Kidney (tissue), 14 donors: Measurements from ENCODE around the gene ST3GAL3. TPM values are rescaled to one million over a fixed set of nuclear protein-coding genes. Genes with fewer than 3 reads are reported as not detected.

ENCODE experiments used
- DNase-seq, 5 donors: peaks; one replicate each; pipeline ENCODE4 v3.0.0-alpha.2; 2013 to 2020
- FAIRE-seq: peaks from 2 replicates; lab custom pipeline; 2012; peaks lifted over from hg19 to GRCh38; lab: Jason Lieb, UNC
- H3K27ac ChIP-seq, 2 donors: one replicate each; pipeline ENCODE4 v1.7.0; 2013; ENCODE audit warnings: low read depth in 2 of 2, low read length in 2 of 2, inconsistent platforms in 1 of 2
- H3K27me3 ChIP-seq: one replicate; pipeline ENCODE4 v1.7.1; 2013; ENCODE audit warnings: low read length, inconsistent platforms; ENCODE audit not compliant: control insufficient read depth, insufficient read depth
- H3K36me3 ChIP-seq, 3 donors: one replicate each; pipeline versions ENCODE4 v1.7.0 to v1.7.1; 2013; ENCODE audit warnings: low read length in 3 of 3, control low read depth in 1 of 3, inconsistent platforms in 1 of 3; ENCODE audit not compliant: insufficient read depth in 3 of 3, control insufficient read depth in 2 of 3
- H3K4me1 ChIP-seq, 3 donors: one replicate each; pipeline versions ENCODE4 v1.7.0 to v1.7.1; 2013; ENCODE audit warnings: low read length in 3 of 3, inconsistent platforms in 1 of 3, low read depth in 1 of 3; ENCODE audit not compliant: control insufficient read depth in 2 of 3, insufficient read depth in 2 of 3
- H3K4me3 ChIP-seq, 3 donors: one replicate each; pipeline versions ENCODE4 v1.7.0 to v1.8.1; 2013; ENCODE audit warnings: low read length in 3 of 3, control low read depth in 1 of 3, inconsistent platforms in 1 of 3
- H3K9ac ChIP-seq, 3 donors: one replicate each; pipeline versions ENCODE4 v1.7.0 to v1.7.1; 2013; ENCODE audit warnings: low read length in 3 of 3, control low read depth in 1 of 3, inconsistent platforms in 1 of 3
- H3K9me3 ChIP-seq, 3 donors: one replicate each; pipeline versions ENCODE4 v1.7.0 to v1.7.1; 2013; ENCODE audit warnings: low read length in 3 of 3, control low read depth in 1 of 3, inconsistent platforms in 1 of 3; ENCODE audit not compliant: control insufficient read depth in 2 of 3, insufficient read depth in 1 of 3
- intact Hi-C: fragments of 100-400 bp; cut with DNase I; formaldehyde crosslinking; loops from one replicate; pipeline ENCODE4 v1.11.1; 2022
- polyA plus RNA-seq: library from polyadenylated mRNA; stranded (reverse); fragments of 350-450 nt; fragmentation: Illumina TruSeq; extraction: RNeasy Lipid Tissue Mini Kit (QIAGEN cat#74804); gene quantifications from one replicate; pipeline ENCODE4 v1.2.3, GENCODE V29; 2014; ENCODE audit warnings: low read depth, low replicate concordance; ENCODE audit not compliant: insufficient read depth
- total RNA-seq: library from RNA; stranded (reverse); fragmentation: NEBNext Ultra II Directional; extraction: Animal tissue kit (Norgen Biotek cat#: 25700); gene quantifications from one replicate; pipeline ENCODE4 v1.2.1, GENCODE V29; 2021
- TF ChIP-seq, protein P1 (sequence below): IDR thresholded peaks from 3 replicates; pipeline ENCODE4 v1.5.1; 2012; ENCODE audit warnings: mild to moderate bottlenecking, moderate library complexity, borderline replicate concordance; ENCODE audit not compliant: insufficient read depth; ENCODE audit errors: extremely low read depth
- donor health status: control.
- donor health status: control.
- donor health status: control.
- donor health status: control.
- donor health status: control.
- donor health status: DM: yes; HTN: yes; CAD: no.
- donor health status: Normal renal cell carcinoma (clear cell type).

ST3GAL3 gene
- total and polyA plus RNA-seq, 2 donors from 2014 or later = 15.3 to 21.3 TPM

GRCh38 chr1:43747736-43748135 is 40.4 kb downstream of the ST3GAL3 start:
- no peaks in the 10 kb centered on the region for H3K4me1 ChIP-seq

GRCh38 chr1:43750083-43750482 is 42.7 kb downstream of the ST3GAL3 start:
- FAIRE-seq (no peak), DNase-seq (no peak)
- Histone ChIP-seq H3K9me3 (no peaks in the 10 kb centered on the region), H3K27ac (no peak overlapping the region), H3K4me3 (no peak overlapping the region), H3K27me3 (no peaks in the 10 kb centered on the region), H3K4me1 (no peaks in the 10 kb centered on the region), H3K9ac (no peak overlapping the region), H3K36me3 (no peaks in the 10 kb centered on the region)
- intact Hi-C loops = no loop called here
- TF ChIP-seq, protein P1, sequence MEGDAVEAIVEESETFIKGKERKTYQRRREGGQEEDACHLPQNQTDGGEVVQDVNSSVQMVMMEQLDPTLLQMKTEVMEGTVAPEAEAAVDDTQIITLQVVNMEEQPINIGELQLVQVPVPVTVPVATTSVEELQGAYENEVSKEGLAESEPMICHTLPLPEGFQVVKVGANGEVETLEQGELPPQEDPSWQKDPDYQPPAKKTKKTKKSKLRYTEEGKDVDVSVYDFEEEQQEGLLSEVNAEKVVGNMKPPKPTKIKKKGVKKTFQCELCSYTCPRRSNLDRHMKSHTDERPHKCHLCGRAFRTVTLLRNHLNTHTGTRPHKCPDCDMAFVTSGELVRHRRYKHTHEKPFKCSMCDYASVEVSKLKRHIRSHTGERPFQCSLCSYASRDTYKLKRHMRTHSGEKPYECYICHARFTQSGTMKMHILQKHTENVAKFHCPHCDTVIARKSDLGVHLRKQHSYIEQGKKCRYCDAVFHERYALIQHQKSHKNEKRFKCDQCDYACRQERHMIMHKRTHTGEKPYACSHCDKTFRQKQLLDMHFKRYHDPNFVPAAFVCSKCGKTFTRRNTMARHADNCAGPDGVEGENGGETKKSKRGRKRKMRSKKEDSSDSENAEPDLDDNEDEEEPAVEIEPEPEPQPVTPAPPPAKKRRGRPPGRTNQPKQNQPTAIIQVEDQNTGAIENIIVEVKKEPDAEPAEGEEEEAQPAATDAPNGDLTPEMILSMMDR = no peak

More at GRCh38 chr1:43747736-43748135, 40.4 kb downstream of the ST3GAL3 start:
- TF ChIP-seq, protein P1 = no peak
- intact Hi-C loops = no loop called here
- DNase-seq (no peak), FAIRE-seq (no peak)
- Histone ChIP-seq H3K36me3 (peaks cover 0 to 3% (median 0%) of the 10 kb centered on the region in 3 donors), H3K9ac (no peak overlapping the region), H3K9me3 (no peaks in the 10 kb centered on the region), H3K4me3 (no peak overlapping the region), H3K27ac (no peak overlapping the region), H3K27me3 (no peaks in the 10 kb centered on the region)

DNA sequence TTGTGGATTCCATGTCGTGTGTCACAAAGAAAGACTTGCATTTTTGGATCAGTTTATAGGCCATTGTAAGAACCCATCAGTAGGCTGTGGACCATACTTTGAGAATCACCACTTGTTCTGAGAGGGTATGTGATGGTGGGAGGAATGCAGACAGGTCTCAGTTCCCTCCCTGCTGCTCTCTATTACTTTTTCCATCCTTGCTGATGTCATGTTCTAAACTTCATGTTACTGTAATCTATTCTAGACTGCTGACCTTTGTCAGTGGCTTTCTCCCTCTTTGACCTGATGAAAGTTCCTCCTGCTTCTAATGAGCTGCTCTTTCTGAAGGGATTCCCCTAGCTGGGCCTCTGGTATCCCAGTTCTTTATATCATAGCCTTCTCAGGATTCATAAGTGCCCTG is 46.1 kb downstream of the ST3GAL3 start:
- DNase-seq = no peak
- no peak overlapping the region for H3K9ac ChIP-seq
- H3K4me1 ChIP-seq = no peaks in the 10 kb centered on the region
- no peaks in the 10 kb centered on the region for H3K36me3 ChIP-seq
- intact Hi-C loops = no loop called here
- H3K27me3 ChIP-seq = no peaks in the 10 kb centered on the region
- H3K27ac ChIP-seq = no peak overlapping the region
- FAIRE-seq = no peak
- H3K9me3 ChIP-seq = no peaks in the 10 kb centered on the region
- TF ChIP-seq, protein P1 = no peak
- H3K4me3 ChIP-seq = no peak overlapping the region

- H3K4me1 ChIP-seq = no peaks in the 10 kb centered on the region
- no peaks in the 10 kb centered on the region for H3K9me3 ChIP-seq
- TF ChIP-seq, protein P1 = no peak
- no peak for FAIRE-seq
- H3K9ac ChIP-seq = no peak overlapping the region
- no peaks in the 10 kb centered on the region for H3K36me3 ChIP-seq
- H3K4me3 ChIP-seq = no peak overlapping the region
- H3K27me3 ChIP-seq = no peaks in the 10 kb centered on the region
- intact Hi-C loops = no loop called here
- DNase-seq = no peak
- H3K27ac ChIP-seq = no peak overlapping the region
Measured at GRCh38 chr1:43754892-43755291, 47.6 kb downstream of the ST3GAL3 start.
